ENCODE measurements around the gene RAD51B. TPM values are rescaled to one million over a fixed set of nuclear protein-coding genes. Genes with fewer than 3 reads are reported as not detected.

RAD51B gene
- total RNA-seq, 4 donors from 2014 or later, result 19.6 to 39.7 (median 25.4) TPM

GRCh38 chr14:68682166-68683103 lies 862.9 kb downstream of the RAD51B start:
- DNase-seq (ENCODE audit: low spot score in 2 of 2), result peak in 1 of 2 donors; percentile 45
- no peaks in the 10 kb centered on the region for H3K27me3 ChIP-seq
- H3K4me3 ChIP-seq, result no peak overlapping the region
- peak overlapping the region; percentile 88 for H3K27ac ChIP-seq
- no peak for TF ChIP-seq EP300 (IDR thresholded peaks at IDR 0.05)
- TF ChIP-seq CTCF (IDR thresholded peaks at IDR 0.05), result no peak
- TF ChIP-seq POLR2A (IDR thresholded peaks at IDR 0.05), result no peak
- no peak for TF ChIP-seq POLR2AphosphoS5 (IDR thresholded peaks at IDR 0.05)
- no peaks in the 10 kb centered on the region for H3K36me3 ChIP-seq
- no peaks in the 10 kb centered on the region for H3K9me3 ChIP-seq
- peaks cover 66% of the 10 kb centered on the region for H3K4me1 ChIP-seq
- 29% methylated on average over 15 of the region's 15 CpGs for WGBS

GRCh38 chr14:68683326-68683725 lies 863.7 kb downstream of the RAD51B start:
- no peak overlapping the region for H3K4me3 ChIP-seq
- H3K27ac ChIP-seq, result peak overlapping the region; percentile 88
- WGBS, result 72% methylated on average over 6 of the region's 7 CpGs
- no peaks in the 10 kb centered on the region for H3K36me3 ChIP-seq
- DNase-seq (ENCODE audit: low spot score in 2 of 2), result no peak
- H3K4me1 ChIP-seq, result peaks cover 58% of the 10 kb centered on the region
- H3K27me3 ChIP-seq, result no peaks in the 10 kb centered on the region
- no peaks in the 10 kb centered on the region for H3K9me3 ChIP-seq
- TF ChIP-seq CTCF (IDR thresholded peaks at IDR 0.05) (no peak), EP300 (IDR thresholded peaks at IDR 0.05) (no peak), POLR2A (IDR thresholded peaks at IDR 0.05) (no peak), POLR2AphosphoS5 (IDR thresholded peaks at IDR 0.05) (no peak)

GRCh38 chr14:68684466-68685418 lies 865.2 kb downstream of the RAD51B start:
- peaks cover 56% of the 10 kb centered on the region for H3K4me1 ChIP-seq

GRCh38 chr14:68685419-68686204 lies 866.0 kb downstream of the RAD51B start:
- H3K27ac ChIP-seq, result no peak overlapping the region
- H3K4me3 ChIP-seq, result no peak overlapping the region
- TF ChIP-seq POLR2AphosphoS5 (IDR thresholded peaks at IDR 0.05) (no peak), CTCF (IDR thresholded peaks at IDR 0.05) (no peak), EP300 (IDR thresholded peaks at IDR 0.05) (no peak), POLR2A (IDR thresholded peaks at IDR 0.05) (no peak)
- no peaks in the 10 kb centered on the region for H3K27me3 ChIP-seq
- 83% methylated on average over 12 of the region's 12 CpGs for WGBS
- H3K9me3 ChIP-seq, result no peaks in the 10 kb centered on the region
- H3K4me1 ChIP-seq, result peaks cover 54% of the 10 kb centered on the region
- DNase-seq (ENCODE audit: low spot score in 2 of 2), result peak in 1 of 2 donors; percentile 48
- no peaks in the 10 kb centered on the region for H3K36me3 ChIP-seq

More at GRCh38 chr14:68684466-68685418, 865.2 kb downstream of the RAD51B start:
- no peak for DNase-seq (ENCODE audit: low spot score in 2 of 2)
- Histone ChIP-seq H3K27me3 (no peaks in the 10 kb centered on the region), H3K27ac (peak overlapping the region; percentile 88), H3K9me3 (no peaks in the 10 kb centered on the region), H3K4me3 (no peak overlapping the region), H3K36me3 (no peaks in the 10 kb centered on the region)
- TF ChIP-seq POLR2AphosphoS5 (IDR thresholded peaks at IDR 0.05), result no peak
- no peak for TF ChIP-seq EP300 (IDR thresholded peaks at IDR 0.05)
- no peak for TF ChIP-seq POLR2A (IDR thresholded peaks at IDR 0.05)
- 70% methylated on average over 5 of the region's 5 CpGs for whole genome bisulfite sequencing

GRCh38 chr14:68686205-68686465 lies 866.6 kb downstream of the RAD51B start:
- peaks cover 49% of the 10 kb centered on the region for H3K4me1 ChIP-seq
- no peak for TF ChIP-seq CTCF (IDR thresholded peaks at IDR 0.05)
- TF ChIP-seq POLR2A (IDR thresholded peaks at IDR 0.05), result no peak
- no peak for TF ChIP-seq EP300 (IDR thresholded peaks at IDR 0.05)
- no peak for TF ChIP-seq POLR2AphosphoS5 (IDR thresholded peaks at IDR 0.05)
- 100% methylated on average over 1 of the region's 1 CpG for WGBS

More at GRCh38 chr14:68686205-68686465, 866.6 kb downstream of the RAD51B start:
- Histone ChIP-seq H3K9me3 (no peaks in the 10 kb centered on the region), H3K4me3 (no peak overlapping the region), H3K27ac (no peak overlapping the region), H3K27me3 (no peaks in the 10 kb centered on the region), H3K36me3 (no peaks in the 10 kb centered on the region)
- no peak for DNase-seq (ENCODE audit: low spot score in 2 of 2)
